Measurements from ENCODE around the gene NR2F1. TPM values are rescaled to one million over a fixed set of nuclear protein-coding genes. Genes with fewer than 3 reads are reported as not detected.

Gene NR2F1
- total RNA-seq, 1 donor from 2014 or later = not detected

DNA sequence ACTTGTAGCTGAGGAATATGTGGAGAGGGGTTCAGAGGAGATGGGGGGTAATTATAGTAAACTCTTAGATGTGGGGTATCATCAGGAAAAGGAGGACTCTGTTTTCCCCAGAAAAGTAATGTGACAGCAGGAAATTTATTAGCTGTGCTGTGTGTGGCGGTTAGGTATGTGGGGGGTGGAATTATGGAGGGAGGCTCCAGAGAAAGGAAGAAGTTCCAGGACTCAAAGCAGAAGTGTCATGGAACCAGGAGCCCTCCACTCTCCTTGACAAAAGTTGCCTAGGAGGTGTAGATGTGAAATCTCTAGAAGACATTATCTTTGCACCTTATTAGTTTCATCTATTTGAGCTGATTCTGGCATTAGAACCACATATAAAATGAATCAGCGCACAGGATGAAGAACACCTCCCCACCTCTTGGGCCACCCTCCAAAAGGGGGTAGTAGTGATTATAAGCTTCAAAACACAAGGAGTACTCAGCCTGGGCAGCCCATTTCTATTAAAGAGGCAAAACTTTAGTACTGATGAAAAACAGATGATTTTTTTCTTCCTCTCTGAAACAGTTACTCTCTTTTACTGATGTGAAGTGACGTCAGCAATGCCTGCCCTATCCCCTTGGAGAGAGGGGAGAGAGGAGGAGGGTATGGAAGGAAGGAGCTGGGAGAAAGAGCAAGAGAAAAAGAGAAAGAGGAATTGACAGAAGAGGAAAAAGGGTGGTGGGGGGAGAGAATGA lies 18.2 kb downstream of the NR2F1 start:
- Mint-ChIP-seq H3K9me3 (peaks cover 4% of the 10 kb centered on the region), H3K27ac (no peak overlapping the region), H3K36me3 (ENCODE audit: low read depth) (no peaks in the 10 kb centered on the region), H3K4me3 (no peak overlapping the region), H3K27me3 (peaks cover 29% of the 10 kb centered on the region), H3K4me1 (peaks cover 2% of the 10 kb centered on the region)
- ATAC-seq (ENCODE audit: low read depth) = no peak
- ChIA-PET POLR2A (interaction anchor here (0.7 kb wide), 1 partner anchor 46 kb away, joined by 10 read pairs; no protein-coding TSS in a partner anchor), CTCF (no interaction called here)
- TF ChIP-seq, protein P1, sequence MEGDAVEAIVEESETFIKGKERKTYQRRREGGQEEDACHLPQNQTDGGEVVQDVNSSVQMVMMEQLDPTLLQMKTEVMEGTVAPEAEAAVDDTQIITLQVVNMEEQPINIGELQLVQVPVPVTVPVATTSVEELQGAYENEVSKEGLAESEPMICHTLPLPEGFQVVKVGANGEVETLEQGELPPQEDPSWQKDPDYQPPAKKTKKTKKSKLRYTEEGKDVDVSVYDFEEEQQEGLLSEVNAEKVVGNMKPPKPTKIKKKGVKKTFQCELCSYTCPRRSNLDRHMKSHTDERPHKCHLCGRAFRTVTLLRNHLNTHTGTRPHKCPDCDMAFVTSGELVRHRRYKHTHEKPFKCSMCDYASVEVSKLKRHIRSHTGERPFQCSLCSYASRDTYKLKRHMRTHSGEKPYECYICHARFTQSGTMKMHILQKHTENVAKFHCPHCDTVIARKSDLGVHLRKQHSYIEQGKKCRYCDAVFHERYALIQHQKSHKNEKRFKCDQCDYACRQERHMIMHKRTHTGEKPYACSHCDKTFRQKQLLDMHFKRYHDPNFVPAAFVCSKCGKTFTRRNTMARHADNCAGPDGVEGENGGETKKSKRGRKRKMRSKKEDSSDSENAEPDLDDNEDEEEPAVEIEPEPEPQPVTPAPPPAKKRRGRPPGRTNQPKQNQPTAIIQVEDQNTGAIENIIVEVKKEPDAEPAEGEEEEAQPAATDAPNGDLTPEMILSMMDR (IDR thresholded peaks at IDR 0.05) = no peak
- intact Hi-C loops (cut with micrococcal nuclease) = no loop called here
- no peak for DNase-seq

DNA sequence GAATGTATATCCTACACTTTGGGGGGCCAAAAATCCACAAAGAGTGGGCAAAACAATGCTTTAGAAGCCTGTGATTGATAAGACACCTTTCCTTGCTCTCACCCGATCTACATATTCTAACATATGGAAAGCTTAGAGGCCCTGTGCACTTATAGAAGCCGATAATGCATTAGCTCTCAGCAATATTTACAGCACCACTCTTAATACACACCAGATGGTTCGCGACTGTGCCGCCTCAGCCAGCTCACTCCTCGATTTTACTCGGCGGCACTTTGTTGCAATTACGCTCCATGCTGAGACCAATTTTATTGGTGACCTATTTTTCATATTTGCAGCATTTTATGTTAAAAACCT lies 18.8 kb downstream of the NR2F1 start:
- Mint-ChIP-seq H3K4me3 (no peak overlapping the region), H3K27me3 (peaks cover 30% of the 10 kb centered on the region), H3K27ac (no peak overlapping the region), H3K36me3 (ENCODE audit: low read depth) (no peaks in the 10 kb centered on the region), H3K4me1 (peaks cover 2% of the 10 kb centered on the region), H3K9me3 (peaks cover 4% of the 10 kb centered on the region)
- TF ChIP-seq, protein P1 (IDR thresholded peaks at IDR 0.05) = no peak
- ChIA-PET CTCF (no interaction called here), POLR2A (interaction anchor here (0.7 kb wide), 1 partner anchor 46 kb away, joined by 10 read pairs; no protein-coding TSS in a partner anchor)
- ATAC-seq (ENCODE audit: low read depth) = no peak
- intact Hi-C loops (cut with micrococcal nuclease) = loop anchor here (2.0 kb wide), 1 partner anchor 21 kb away; the partner anchor contains the start of gene NR2F1-AS1
- DNase-seq = no peak

DNA sequence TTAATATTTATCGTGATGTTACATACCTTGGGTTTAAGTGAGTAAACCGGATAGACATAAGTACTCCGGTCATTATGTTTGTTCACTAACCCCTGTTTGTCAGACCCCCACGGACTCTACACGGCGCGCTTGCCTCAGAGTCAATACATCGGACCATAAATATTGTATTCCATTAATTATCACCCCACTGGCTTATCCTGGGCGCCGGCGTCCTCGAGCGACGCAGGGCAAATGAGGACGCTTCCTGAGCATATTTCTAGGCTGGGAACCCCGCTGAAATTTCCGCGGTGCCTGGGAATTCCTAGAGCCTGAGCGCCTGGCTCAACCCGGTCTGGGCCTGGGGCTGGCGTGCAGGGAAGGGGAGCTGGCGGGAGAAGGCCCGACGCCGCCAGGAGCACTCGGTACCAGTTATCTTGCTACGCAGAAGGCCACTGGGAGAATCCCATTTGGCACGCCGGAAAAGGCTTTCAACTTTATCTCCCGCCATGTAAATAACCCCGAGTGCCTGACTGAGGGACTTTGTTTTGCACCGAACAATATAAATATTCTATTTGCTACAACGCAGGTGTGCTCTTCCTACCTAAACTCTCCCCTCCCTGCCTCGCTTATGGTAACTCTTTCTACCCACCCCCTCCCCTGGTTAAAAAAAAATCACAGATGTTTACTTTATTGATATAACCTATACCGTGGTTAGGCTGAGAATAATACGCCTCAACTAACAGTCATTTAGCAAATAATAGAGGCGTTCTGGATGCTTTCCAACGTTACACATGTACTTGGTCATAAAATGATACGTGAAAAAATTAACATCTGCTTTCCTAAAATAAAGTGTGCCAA lies 19.4 kb downstream of the NR2F1 start:
- ATAC-seq (ENCODE audit: low read depth) = no peak
- CTCF ChIA-PET = no interaction called here
- POLR2A ChIA-PET = no interaction called here
- Mint-ChIP-seq H3K36me3 (ENCODE audit: low read depth) (no peaks in the 10 kb centered on the region), H3K4me3 (no peak overlapping the region), H3K27me3 (peaks cover 34% of the 10 kb centered on the region), H3K4me1 (peaks cover 3% of the 10 kb centered on the region), H3K9me3 (peaks cover 4% of the 10 kb centered on the region), H3K27ac (no peak overlapping the region)
- no peak for DNase-seq
- TF ChIP-seq, protein P1 (IDR thresholded peaks at IDR 0.05) = no peak
- intact Hi-C loops (cut with micrococcal nuclease) = loop anchor here (2.0 kb wide), 1 partner anchor 22 kb away; the partner anchor contains the start of gene NR2F1-AS1

DNA sequence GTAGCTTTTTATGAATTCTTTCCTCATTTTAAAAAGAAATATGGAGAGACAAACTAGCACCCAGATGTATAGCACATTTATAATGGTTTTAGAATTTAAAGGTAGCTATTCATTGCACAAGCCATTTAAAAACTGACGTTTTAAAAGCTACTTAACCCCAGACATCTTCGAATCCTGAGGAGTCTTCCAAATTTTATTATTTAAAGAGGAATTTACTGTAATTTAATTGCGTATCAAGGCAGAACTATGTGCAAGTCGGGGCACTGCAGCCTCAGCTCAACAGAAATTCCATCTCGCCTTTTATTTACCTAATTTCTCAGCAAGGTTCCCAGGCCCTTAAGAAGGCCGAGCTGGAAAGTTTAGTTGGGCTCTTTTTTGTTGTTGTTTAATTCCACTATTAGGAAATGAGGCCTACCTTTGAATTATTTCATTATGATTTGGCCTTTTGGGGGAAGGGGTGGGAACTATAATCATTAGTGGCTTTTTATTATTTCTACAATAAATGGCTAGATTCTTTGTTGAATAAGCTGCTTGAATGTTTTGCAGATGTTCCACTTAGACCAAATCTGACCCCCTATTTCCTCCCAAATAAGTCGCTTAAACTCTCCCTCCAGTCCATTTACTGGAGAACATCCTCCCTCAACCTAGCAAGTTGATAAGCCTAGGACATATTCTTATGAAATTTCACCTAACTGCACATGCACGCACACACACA lies 20.2 kb downstream of the NR2F1 start:
- Mint-ChIP-seq H3K27me3 (peaks cover 41% of the 10 kb centered on the region), H3K27ac (no peak overlapping the region), H3K4me1 (peaks cover 11% of the 10 kb centered on the region), H3K9me3 (peaks cover 4% of the 10 kb centered on the region), H3K36me3 (ENCODE audit: low read depth) (no peaks in the 10 kb centered on the region), H3K4me3 (no peak overlapping the region)
- DNase-seq (no peak), ATAC-seq (ENCODE audit: low read depth) (no peak)
- ChIA-PET CTCF (no interaction called here), POLR2A (no interaction called here)
- intact Hi-C loops (cut with micrococcal nuclease) = loop anchor here (2.0 kb wide), 1 partner anchor 22 kb away; the partner anchor contains the start of gene NR2F1-AS1
- TF ChIP-seq, protein P1 (IDR thresholded peaks at IDR 0.05) = no peak
